ENCODE measurements around the gene HDAC8.

The HDAC8 gene

DNA sequence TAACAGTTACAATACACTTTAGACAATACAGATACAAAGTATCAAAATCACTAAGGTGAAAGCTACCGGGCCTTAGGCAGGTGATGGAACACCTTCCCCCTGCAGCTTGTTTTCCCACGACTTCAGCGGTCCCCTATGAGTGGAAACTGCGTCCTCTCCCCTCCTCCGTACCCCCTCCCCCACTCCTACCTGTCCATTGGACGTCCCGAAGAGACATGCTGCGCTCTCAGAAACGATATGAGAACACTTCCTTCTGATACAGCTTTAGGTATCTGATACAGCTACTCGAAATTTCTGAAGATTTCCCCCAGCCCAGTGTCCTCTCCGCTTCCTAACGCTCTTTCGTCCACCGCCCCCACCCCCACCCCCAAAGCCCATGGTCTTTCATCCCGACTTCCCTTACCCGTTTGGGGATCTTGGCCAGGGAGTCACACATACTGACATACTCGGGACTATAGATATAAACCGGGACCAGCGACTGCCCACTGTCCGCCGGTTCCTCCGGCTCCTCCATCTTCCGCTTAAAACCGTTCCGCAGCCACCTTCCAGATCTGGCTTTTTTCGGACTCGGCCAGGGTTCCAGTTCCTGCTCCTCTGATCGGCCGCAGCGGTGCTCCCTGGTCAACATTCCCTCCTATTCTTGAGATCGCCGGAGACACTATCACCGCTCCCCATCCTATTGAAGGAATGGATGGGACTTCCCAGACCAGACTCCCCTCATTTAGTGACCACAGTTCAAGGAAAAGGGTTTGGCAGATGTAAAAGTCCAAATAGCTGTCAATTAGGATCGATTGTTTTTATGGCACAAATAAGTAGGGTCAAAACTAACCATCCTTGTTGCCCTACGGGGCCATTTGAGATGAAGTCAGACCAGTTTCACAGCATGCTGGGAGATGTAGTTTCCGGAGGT is at the start of gene HDAC8:
Gene HDAC8, minus strand, starts transcription at position 596 of the 910 bp plus-strand sequence. Its CDS starts 82 bp downstream, at position 514.
- peak within 1 kb of the TSS; percentile 59 for H3K27ac ChIP-seq

DNA sequence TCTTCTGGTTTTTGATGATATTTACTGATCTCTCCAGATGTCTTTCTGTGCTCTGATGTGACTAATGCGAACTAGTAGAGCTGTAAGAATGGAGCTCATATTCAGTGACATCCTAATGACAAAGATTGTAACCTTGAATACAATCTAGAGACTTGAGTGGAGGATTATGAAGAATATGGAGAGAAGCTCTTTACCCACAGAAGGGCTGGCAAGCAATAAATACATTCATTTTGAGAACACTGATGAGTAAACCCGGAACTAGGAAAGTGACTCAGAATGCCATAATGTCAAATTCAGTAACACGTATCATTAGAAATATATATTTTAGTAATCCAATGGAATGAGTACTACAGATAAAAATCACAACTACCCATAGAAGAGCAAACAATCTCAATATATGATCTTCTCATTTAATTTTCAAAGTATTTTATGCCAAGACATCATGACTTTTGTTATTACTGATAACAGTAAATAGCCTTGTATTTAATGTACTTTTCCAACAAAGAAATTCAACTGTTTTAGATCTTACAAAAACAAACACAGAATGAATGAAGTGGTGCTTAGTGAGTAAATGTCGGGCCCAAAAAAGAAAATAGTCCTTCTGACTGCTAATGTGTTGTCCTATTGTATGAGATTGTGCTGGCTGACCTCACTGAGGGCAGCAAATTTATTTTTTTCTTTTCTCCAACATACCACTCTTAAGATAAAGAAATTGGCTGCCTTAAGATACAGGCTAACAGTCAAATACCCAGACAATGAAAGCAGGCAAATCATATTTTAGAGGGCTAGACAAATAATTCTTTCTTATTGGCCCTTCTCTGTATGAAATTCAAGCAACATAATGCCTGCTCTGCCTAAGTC is 49.2 kb upstream of the HDAC8 start:
- peak overlapping the region; percentile 88 for H3K27ac ChIP-seq
- TF ChIP-seq, protein P1, sequence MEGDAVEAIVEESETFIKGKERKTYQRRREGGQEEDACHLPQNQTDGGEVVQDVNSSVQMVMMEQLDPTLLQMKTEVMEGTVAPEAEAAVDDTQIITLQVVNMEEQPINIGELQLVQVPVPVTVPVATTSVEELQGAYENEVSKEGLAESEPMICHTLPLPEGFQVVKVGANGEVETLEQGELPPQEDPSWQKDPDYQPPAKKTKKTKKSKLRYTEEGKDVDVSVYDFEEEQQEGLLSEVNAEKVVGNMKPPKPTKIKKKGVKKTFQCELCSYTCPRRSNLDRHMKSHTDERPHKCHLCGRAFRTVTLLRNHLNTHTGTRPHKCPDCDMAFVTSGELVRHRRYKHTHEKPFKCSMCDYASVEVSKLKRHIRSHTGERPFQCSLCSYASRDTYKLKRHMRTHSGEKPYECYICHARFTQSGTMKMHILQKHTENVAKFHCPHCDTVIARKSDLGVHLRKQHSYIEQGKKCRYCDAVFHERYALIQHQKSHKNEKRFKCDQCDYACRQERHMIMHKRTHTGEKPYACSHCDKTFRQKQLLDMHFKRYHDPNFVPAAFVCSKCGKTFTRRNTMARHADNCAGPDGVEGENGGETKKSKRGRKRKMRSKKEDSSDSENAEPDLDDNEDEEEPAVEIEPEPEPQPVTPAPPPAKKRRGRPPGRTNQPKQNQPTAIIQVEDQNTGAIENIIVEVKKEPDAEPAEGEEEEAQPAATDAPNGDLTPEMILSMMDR (IDR thresholded peaks at IDR 0.05), result no peak
- TF ChIP-seq ZFX (IDR thresholded peaks at IDR 0.05; ENCODE audit: borderline replicate concordance), result no peak

More for the DNA sequence above, at the start of gene HDAC8:
- TF ChIP-seq, protein P1 (IDR thresholded peaks at IDR 0.05), result no peak
- no peak for TF ChIP-seq ZFX (IDR thresholded peaks at IDR 0.05; ENCODE audit: borderline replicate concordance)

DNA sequence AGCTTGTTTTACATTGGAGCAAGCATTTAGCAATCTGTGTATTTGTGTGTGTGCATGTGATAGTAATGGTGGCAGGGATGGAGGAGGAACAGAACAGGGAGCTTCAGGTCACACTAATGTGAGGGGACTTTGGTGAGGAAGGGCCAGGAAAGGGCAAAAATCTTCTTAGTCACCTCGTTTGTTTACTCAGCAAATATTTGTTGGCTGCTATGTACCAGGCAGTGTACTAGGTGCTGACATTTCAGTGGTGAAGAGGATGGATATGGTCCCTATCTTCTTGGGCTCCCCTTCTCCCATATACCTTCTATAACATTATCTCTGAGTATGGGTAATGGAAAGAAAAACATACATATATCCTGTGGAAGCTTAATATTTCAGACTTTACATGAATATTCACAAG is 48.5 kb upstream of the HDAC8 start:
- TF ChIP-seq ZFX (IDR thresholded peaks at IDR 0.05; ENCODE audit: borderline replicate concordance), result no peak
- TF ChIP-seq, protein P1 (IDR thresholded peaks at IDR 0.05), result no peak
- H3K27ac ChIP-seq, result peak overlapping the region; percentile 88

DNA sequence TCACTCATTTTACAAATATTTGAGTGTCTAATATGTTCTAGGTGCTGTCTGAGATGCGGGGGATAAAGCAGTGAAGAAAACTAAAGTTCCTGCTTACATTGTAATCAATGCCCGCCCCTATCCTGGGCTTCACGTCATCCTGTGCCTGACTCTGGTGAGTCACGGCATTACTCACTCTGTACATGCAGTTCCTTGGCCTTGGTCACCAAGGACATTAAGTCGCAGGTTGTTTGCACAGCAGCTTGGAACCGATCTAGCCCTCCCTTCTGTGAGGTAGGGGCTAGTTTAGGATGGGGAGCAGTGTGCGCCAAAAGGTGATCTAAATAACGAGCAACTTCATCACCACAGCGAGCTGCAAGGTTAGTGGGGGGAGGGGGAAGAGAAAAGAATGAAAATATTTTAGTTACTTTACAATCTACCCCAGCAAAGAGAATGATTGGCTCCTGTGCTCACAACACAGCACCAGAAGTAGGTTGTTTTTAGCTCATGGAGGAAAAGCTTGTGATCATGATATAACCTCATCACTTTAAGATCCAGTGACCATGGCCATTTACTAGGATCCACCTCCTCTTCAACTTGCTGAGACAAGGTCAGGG is 48.0 kb upstream of the HDAC8 start:
- no peak for TF ChIP-seq ZFX (IDR thresholded peaks at IDR 0.05; ENCODE audit: borderline replicate concordance)
- TF ChIP-seq, protein P1 (IDR thresholded peaks at IDR 0.05), result no peak
- peak overlapping the region; percentile 88 for H3K27ac ChIP-seq

DNA sequence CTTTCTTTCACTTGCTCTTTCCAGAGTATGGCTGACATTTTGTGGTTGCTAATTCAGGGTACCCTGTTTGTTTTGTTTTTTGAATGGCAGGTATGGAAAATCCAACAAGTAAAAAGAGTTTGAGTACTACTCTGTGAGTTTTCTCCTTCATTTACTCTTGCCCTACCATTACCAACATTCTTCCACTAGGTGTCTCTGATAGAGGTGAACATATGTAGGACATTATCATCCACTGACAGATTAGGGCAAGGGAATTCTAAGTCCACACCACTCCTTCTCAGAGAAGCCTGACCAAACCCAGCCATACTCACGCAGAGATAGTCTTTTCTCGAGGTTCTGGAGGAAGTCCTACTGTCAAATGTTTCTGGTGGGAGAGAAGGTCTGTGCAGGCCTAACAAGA is 36.7 kb upstream of the HDAC8 start:
- TF ChIP-seq, protein P1 (IDR thresholded peaks at IDR 0.05), result peak; percentile 17; the same call in 1 of the 2 replicates
- TF ChIP-seq ZFX (IDR thresholded peaks at IDR 0.05; ENCODE audit: borderline replicate concordance), result no peak
- H3K27ac ChIP-seq, result no peak overlapping the region

DNA sequence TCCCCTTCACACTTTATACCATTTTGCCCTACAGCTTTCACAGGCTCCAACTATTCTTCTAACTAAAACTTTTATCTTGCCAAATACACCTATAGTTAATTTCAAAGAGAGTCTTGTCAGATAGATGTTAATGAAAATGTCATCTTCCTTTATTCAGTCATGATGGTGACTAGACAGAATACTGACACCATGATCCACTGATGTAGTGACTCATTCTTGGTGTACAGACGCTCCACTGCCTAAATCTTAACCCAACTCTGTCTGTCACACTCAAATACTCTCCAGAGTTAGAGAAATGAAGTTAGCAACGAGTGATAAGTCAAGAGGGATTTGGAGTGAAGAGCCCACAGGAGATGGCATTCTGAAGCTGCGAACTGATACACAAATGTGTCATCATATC is 32.1 kb upstream of the HDAC8 start:
- no peak overlapping the region for H3K27ac ChIP-seq
- TF ChIP-seq ZFX (IDR thresholded peaks at IDR 0.05; ENCODE audit: borderline replicate concordance), result no peak
- TF ChIP-seq, protein P1 (IDR thresholded peaks at IDR 0.05), result no peak
